Gastrocnemius medialis (tissue), 4 donors: Measurements from ENCODE around the gene NPAS4. TPM values are rescaled to one million over a fixed set of nuclear protein-coding genes. Genes with fewer than 3 reads are reported as not detected.
"Not testable (repeated sequence)": the region's sequence is repeated elsewhere in the genome, so short reads cannot be mapped to it uniquely, and the experiment has no call there.

Source experiments
- ATAC-seq, 2 donors: fragments of 150-250 bp; one replicate each; pipeline ENCODE4 v1.9.1; 2016
- DNase-seq, 2 donors: peaks; one replicate each; pipeline ENCODE4 v3.0.0-alpha.2; 2019
- H3K27ac ChIP-seq, 4 donors: fragments of 200-600 bp; sonication (generic); 1 replicate in 1 of 4; 2 replicates in 3 of 4; pipeline ENCODE4 v1.5.1; 2016 to 2018; ENCODE audit warnings: mild to moderate bottlenecking in 2 of 4, moderate library complexity in 1 of 4
- H3K27me3 ChIP-seq, 3 donors: fragments of 200-600 bp; sonication (generic) in 2 of 3; 1 replicate in 1 of 3; 2 replicates in 2 of 3; pipeline versions ENCODE4 v1.5.1 to v1.6.0; 2016 to 2019; ENCODE audit warnings: mild to moderate bottlenecking in 1 of 3, moderate library complexity in 1 of 3
- H3K36me3 ChIP-seq, 2 donors: fragments of 200-600 bp; sonication (generic) in 1 of 2; one replicate each; pipeline ENCODE4 v1.5.1; 2017 to 2018
- H3K4me1 ChIP-seq, 2 donors: fragments of 200-600 bp; sonication (generic) in 1 of 2; one replicate each; pipeline ENCODE4 v1.5.1; 2016 to 2017; ENCODE audit warnings: mild to moderate bottlenecking in 2 of 2
- H3K4me3 ChIP-seq, 4 donors: fragments of 200-600 bp; sonication (generic) in 3 of 4; 1 replicate in 1 of 4; 2 replicates in 3 of 4; pipeline ENCODE4 v1.5.1; 2016 to 2019; ENCODE audit warnings: mild to moderate bottlenecking in 2 of 4
- H3K9me3 ChIP-seq, 3 donors: fragments of 200-600 bp; sonication (generic) in 2 of 3; 1 replicate in 1 of 3; 2 replicates in 2 of 3; pipeline ENCODE4 v1.5.1; 2016 to 2019
- POLR2A ChIP-seq, 2 donors: fragments of 450-650 bp; IDR thresholded peaks; one replicate each; pipeline ENCODE4 v1.6.1; 2017; ENCODE audit warnings: antibody characterized with exemption in 2 of 2, mild to moderate bottlenecking in 2 of 2, moderate library complexity in 2 of 2
- in situ Hi-C, 4 donors: fragments of 200-750 bp; cut with MboI; loops; one replicate each; pipeline versions ENCODE4 v1.15.0 to v1.8.0; 2017; ENCODE audit warnings: low sequenced_read_pairs in 4 of 4
- intact Hi-C: fragments of 100-400 bp; cut with DNase I; formaldehyde crosslinking; loops from one replicate; pipeline ENCODE4 v1.15.1; 2023; ENCODE audit warnings: low total_unique reads
- total RNA-seq, 4 donors: library from RNA; depleted of rRNA; stranded (reverse); fragments of >200 nt; gene quantifications; one replicate each; pipeline versions ENCODE4 v1.1.0 to v1.2.3, GENCODE V29; 2016
- TF ChIP-seq, protein P1 (sequence below), 5 experiments: fragments of 450-650 bp in 3 of 5; fragments of 200-600 bp in 2 of 5; sonication (generic) in 2 of 5; IDR thresholded peaks in 4 of 5; conservative IDR thresholded peaks in 1 of 5; 1 replicate in 4 of 5; 2 replicates in 1 of 5; pipeline ENCODE4 v1.5.1; 2016 to 2019; ENCODE audit warnings: antibody characterized with exemption in 5 of 5, mild to moderate bottlenecking in 3 of 5, moderate library complexity in 3 of 5

NPAS4 gene
- total RNA-seq, 4 donors from 2014 or later: not detected

DNA sequence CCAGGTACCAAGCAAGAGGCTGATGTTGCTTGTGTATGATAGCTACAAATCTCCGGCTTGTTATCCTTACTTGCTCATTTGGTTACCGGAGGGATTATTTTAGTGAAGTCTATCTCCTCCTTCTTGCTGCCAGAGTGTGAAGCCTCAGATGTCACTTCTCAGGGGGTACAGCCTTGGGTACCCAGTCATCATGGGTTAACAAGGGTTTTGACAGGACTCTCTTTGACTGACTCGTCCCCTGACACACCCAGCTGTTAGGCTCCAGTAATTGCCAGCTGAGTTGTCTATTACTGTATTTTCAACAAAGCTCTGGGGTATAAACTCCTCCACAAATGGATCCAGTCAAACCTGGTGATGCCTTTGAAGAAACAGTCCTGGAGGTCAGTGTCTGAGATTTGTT is 34.0 kb downstream of the NPAS4 start:
- no peaks in the 10 kb centered on the region for H3K27me3 ChIP-seq
- H3K9me3 ChIP-seq: no peaks in the 10 kb centered on the region
- no peak overlapping the region for H3K27ac ChIP-seq
- intact Hi-C loops: no loop called here
- H3K4me1 ChIP-seq: no peaks in the 10 kb centered on the region
- no peak for ATAC-seq
- DNase-seq: no peak
- in situ Hi-C loops: no loop called here
- TF ChIP-seq, protein P1, sequence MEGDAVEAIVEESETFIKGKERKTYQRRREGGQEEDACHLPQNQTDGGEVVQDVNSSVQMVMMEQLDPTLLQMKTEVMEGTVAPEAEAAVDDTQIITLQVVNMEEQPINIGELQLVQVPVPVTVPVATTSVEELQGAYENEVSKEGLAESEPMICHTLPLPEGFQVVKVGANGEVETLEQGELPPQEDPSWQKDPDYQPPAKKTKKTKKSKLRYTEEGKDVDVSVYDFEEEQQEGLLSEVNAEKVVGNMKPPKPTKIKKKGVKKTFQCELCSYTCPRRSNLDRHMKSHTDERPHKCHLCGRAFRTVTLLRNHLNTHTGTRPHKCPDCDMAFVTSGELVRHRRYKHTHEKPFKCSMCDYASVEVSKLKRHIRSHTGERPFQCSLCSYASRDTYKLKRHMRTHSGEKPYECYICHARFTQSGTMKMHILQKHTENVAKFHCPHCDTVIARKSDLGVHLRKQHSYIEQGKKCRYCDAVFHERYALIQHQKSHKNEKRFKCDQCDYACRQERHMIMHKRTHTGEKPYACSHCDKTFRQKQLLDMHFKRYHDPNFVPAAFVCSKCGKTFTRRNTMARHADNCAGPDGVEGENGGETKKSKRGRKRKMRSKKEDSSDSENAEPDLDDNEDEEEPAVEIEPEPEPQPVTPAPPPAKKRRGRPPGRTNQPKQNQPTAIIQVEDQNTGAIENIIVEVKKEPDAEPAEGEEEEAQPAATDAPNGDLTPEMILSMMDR (IDR thresholded peaks at IDR 0.05 in 4 of 5, conservative IDR thresholded peaks at IDR 0.05 in 1 of 5): no peak
- no peak for TF ChIP-seq POLR2A (IDR thresholded peaks at IDR 0.05)
- no peak overlapping the region for H3K4me3 ChIP-seq
- no peaks in the 10 kb centered on the region for H3K36me3 ChIP-seq

DNA sequence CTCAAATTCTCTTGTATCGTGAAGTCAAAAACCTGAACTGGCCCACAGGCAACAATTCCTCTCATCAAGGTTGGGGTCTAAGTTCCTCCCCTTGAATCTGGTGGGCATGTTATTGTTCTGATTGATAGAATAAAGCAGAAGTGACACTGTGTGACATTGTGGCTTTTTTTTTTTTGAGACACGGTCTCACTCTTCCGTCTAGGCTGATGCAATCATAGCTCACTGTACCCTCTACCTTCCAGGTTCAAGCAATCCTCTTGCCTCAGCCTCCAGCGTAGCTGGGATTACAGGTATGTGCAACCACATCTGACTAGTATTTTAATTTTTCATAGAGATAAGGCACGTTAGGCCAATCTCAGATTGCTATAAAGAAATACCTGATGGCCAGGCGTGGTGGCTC is 37.0 kb downstream of the NPAS4 start:
- no peak overlapping the region for H3K4me3 ChIP-seq
- DNase-seq (no peak), ATAC-seq (no peak)
- no peaks in the 10 kb centered on the region for H3K4me1 ChIP-seq
- no peaks in the 10 kb centered on the region for H3K27me3 ChIP-seq
- no peaks in the 10 kb centered on the region for H3K9me3 ChIP-seq
- H3K36me3 ChIP-seq: no peaks in the 10 kb centered on the region
- in situ Hi-C loops: no loop called here
- intact Hi-C loops: no loop called here
- TF ChIP-seq, protein P1 (IDR thresholded peaks at IDR 0.05 in 4 of 5, conservative IDR thresholded peaks at IDR 0.05 in 1 of 5): no peak
- TF ChIP-seq POLR2A (IDR thresholded peaks at IDR 0.05): no peak
- H3K27ac ChIP-seq: no peak overlapping the region

DNA sequence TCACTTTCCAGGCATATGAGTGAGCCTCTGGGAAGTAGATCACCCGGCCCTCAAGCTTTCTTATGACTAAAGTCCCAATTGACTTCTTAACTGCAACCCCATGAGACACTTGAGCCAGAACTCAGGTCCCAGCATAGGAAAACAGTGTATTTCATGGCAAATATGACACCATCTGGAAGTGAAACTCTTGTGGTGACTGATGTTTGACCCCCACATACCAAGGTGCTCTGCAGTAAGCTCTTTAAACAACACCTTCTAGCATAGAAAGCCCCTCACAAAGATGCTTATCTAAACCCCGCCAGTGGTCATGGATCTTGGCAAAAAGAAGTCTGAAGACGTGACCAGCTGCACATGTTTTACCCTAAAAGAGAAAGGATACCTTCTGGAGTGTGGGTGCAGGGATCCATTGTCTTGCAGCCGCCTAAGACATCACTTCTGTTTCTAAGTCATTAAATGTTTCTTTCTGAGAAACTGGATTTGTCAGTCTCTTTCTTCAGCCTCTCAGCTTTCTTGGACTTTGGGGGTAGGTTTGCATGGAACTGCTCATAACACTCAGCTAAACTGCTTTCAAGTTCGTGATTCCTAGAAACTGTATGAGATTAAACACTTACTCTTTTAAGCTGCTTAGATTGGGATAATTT is 38.4 kb downstream of the NPAS4 start:
- ATAC-seq (no peak), DNase-seq (no peak)
- H3K27me3 ChIP-seq: no peaks in the 10 kb centered on the region
- H3K4me1 ChIP-seq: no peaks in the 10 kb centered on the region
- H3K27ac ChIP-seq: no peak overlapping the region
- in situ Hi-C loops (no loop called here), intact Hi-C loops (no loop called here)
- H3K9me3 ChIP-seq: no peaks in the 10 kb centered on the region
- H3K4me3 ChIP-seq: no peak overlapping the region
- H3K36me3 ChIP-seq: no peaks in the 10 kb centered on the region
- TF ChIP-seq, protein P1 (IDR thresholded peaks at IDR 0.05 in 4 of 5, conservative IDR thresholded peaks at IDR 0.05 in 1 of 5): no peak
- TF ChIP-seq POLR2A (IDR thresholded peaks at IDR 0.05): no peak

DNA sequence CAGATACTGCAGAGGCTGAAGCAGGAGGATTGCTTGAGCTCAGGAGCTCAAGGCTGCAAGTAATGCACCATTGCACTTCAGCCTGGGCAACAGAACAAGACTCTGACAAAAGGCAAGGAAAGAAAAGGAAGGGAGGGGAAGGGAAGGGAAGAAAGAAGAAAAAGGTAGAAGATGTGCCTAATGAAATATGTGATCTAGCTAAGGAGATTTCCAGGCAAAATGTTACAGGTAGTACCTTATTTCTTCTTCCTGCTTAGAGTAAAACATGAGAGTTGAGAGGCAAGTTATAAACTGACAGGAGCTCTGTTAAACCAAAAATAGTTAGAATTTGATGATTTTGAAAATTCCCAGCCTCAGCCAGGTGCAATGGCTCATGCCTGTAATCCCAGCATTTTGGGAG is 41.2 kb downstream of the NPAS4 start:
- ATAC-seq: no peak
- intact Hi-C loops: no loop called here
- H3K9me3 ChIP-seq: no peaks in the 10 kb centered on the region
- H3K36me3 ChIP-seq: no peaks in the 10 kb centered on the region
- in situ Hi-C loops: no loop called here
- TF ChIP-seq, protein P1 (IDR thresholded peaks at IDR 0.05 in 4 of 5, conservative IDR thresholded peaks at IDR 0.05 in 1 of 5): no peak
- TF ChIP-seq POLR2A (IDR thresholded peaks at IDR 0.05): no peak
- no peak for DNase-seq
- no peak overlapping the region for H3K27ac ChIP-seq
- H3K4me1 ChIP-seq: peaks cover 0 to 5% of the 10 kb centered on the region in 2 donors
- H3K4me3 ChIP-seq: no peak overlapping the region
- no peaks in the 10 kb centered on the region for H3K27me3 ChIP-seq

DNA sequence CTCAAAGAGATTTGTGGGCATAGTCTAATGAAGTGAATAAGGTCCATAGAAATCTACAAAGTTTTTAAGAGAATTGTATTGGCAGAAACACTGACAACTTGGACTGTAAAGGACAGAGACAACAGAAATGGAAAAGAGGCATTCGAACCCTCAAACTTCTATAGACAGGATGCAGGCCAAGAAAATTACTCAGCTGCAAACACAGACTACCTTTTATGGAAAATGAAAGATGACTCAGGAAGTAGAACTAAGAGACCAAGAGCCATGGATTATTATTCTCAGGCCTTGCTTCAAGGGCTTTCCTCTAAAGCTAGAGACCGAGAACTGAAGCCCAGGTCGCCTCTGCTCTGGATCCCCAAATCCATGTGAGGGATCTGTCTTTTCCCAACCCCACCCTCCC is 42.1 kb downstream of the NPAS4 start:
- DNase-seq (no peak), ATAC-seq (no peak)
- H3K27ac ChIP-seq: no peak overlapping the region
- H3K27me3 ChIP-seq: no peaks in the 10 kb centered on the region
- H3K9me3 ChIP-seq: no peaks in the 10 kb centered on the region
- H3K4me3 ChIP-seq: no peak overlapping the region
- no peaks in the 10 kb centered on the region for H3K36me3 ChIP-seq
- H3K4me1 ChIP-seq: peaks cover 6 to 10% of the 10 kb centered on the region in 2 donors
- in situ Hi-C loops: no loop called here
- TF ChIP-seq, protein P1 (IDR thresholded peaks at IDR 0.05 in 4 of 5, conservative IDR thresholded peaks at IDR 0.05 in 1 of 5): no peak
- no peak for TF ChIP-seq POLR2A (IDR thresholded peaks at IDR 0.05)
- intact Hi-C loops: no loop called here

DNA sequence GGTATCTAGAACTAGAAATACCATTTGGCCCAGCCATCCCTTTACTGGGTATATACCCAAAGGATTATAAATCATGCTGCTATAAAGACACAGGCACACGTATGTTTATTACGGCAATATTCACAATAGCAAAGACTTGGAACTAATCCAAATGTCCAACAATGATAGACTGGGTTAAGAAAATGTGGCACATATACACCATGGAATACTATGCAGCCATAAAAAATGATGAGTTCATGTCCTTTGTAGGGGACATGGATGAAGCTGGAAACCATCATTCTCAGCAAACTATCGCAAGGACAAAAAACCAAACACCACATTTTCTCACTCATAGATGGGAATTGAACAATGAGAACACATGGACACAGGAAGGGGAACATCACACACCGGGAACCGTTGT is 43.3 kb downstream of the NPAS4 start:
- H3K36me3 ChIP-seq, H3K27me3 ChIP-seq, DNase-seq, ATAC-seq, H3K4me3 ChIP-seq, intact Hi-C loops, H3K27ac ChIP-seq, in situ Hi-C loops, H3K9me3 ChIP-seq: not testable (repeated sequence)
- H3K4me1 ChIP-seq: peaks cover 6 to 10% of the 10 kb centered on the region in 2 donors
